NCI-H345 (cell line): ENCODE results near the gene SORCS2.

Source experiments
- DNase-seq: peaks from one replicate; lab custom pipeline; 2025; lab: John Stamatoyannopoulos, UW

The SORCS2 gene

DNA sequence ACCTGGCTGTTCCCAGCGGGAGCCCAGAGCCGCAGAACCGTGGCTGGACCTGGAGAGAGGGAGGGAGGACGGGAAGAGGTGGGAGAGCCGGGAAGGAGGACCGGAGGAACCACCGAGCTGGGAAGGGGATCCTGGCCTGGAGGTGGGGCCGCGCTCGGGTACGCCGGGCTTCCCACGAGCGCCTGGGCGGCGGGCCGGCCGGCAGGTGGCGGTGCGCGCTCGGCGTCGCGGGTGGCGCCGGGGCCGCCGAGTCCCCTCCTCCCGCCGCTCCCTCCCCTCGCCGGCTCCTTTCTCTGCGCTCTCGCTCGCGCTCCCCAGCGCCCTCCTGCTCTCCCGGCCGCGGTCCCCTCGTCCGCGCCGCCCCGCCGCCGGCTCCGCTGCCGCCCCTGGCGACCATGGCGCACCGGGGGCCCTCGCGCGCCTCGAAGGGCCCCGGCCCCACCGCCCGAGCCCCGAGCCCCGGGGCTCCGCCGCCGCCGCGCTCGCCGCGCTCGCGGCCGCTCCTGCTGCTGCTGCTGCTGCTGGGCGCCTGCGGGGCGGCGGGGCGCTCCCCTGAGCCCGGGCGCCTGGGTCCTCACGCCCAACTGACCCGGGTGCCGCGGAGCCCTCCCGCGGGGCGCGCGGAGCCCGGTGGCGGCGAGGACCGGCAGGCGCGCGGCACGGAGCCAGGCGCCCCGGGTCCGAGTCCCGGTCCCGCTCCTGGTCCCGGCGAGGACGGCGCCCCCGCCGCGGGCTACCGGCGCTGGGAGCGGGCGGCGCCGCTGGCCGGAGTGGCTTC lies at the start of gene SORCS2:
Gene SORCS2 (plus strand): TSS at position 287 of the 778 bp plus-strand sequence.
- DNase-seq, result peak; percentile 50

DNA sequence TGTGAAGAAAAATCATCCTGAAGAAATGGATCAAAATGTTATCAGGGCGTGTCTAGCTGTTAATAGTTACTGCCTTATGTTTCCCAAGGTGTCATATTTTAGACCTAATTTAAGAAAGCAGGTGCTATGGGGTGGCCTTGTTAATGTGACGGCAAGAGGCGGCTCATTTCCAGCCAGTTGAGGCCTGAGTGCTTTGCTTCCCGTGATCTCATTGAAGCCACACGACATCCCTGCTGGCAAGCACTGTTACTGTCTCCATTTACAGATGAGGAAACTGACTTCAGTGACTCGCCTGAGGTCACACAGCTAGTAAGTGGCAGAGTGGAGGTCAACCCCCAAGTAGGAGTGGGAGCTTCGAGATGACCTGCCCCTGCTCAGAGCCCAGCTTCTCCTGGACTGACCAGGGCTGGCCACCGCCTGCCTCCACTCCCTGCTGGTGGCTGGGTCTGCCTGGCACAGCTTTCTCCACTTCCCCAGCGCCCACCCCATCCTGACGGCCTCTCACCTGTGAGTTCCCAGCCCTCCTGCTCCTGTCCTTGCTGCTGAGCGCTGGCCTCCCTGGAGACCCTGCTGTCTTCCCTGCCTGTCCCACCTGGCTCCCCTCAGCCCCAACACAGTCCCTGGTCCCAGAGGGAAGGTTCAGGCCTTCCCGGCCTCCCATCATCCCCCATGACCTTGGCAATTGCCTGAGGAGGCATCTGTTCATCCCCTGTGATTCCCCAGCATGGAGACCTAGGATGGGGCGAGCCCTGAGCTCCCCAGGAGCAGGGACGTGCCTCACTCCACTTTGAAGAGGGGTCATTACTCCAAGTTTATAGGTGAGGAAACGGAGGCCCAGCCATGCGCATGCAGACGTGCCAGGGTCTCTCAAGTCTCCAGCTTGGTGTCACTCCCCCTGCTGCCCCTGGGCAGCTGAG lies 47.7 kb upstream of the SORCS2 start:
- DNase-seq, result no peak

DNA sequence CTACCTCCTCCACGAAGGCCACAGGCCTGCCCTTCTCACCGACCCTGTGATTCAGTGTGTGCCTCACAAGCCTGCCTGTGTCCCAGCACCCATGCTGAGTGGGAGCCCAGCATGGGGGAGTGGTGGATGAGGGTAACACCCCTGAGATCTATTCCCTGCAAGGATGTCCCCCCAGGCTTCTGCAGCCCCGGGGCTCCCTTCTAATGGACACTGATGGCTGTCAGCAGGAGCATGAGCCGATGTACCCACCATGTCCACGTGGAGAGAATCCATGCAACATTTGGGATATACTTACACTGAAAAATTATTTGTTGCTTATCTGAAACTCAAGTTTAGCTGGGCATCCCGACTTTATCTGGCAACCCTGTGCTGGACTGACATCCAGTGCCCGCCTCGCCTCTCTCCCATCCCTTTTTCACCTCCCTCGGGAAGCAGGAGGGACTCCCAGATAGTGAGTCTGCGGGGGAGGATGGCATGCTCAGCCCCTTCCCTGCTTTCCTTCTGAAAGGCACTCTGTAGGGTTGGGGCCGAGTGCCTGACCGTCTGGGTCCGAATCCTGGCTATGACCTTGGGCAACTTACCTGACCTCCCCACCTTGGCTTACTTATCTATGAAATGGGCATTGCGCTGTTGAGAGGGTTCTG lies 46.9 kb upstream of the SORCS2 start:
- no peak for DNase-seq

DNA sequence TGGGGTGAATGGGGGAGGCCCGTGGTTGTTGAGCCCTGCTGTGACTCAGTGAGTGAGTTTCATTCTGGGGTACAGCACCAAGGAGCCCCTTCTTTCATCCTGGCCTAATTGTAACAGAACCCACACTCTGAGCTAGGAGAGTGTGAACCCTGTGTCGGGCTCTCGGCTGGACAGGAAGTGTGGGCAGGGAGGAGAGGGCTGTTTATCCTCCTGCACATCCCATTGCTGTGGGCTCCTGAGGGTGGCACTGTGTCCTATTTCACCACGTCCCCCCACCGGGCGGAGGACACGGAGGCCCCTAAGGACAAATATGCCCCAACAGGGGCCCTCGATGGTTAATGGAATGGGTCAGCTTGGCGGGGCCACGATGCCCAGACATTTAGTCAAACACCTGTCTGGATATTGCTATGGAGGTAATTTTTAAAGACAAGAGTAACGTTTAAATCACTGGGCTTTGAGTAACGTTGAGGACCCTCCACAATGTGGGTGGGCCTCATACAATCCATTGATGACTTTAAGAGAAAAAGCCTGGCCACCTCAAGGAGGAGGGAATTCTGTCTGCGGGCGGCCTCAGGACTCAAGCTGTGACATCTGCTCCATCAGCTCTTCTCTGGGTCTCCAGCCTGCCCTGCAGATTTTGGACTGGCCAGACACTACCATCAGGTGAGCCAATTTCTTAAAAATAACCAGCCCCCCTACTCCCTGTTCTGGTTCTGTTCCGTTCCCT lies 46.1 kb upstream of the SORCS2 start:
- no peak for DNase-seq

DNA sequence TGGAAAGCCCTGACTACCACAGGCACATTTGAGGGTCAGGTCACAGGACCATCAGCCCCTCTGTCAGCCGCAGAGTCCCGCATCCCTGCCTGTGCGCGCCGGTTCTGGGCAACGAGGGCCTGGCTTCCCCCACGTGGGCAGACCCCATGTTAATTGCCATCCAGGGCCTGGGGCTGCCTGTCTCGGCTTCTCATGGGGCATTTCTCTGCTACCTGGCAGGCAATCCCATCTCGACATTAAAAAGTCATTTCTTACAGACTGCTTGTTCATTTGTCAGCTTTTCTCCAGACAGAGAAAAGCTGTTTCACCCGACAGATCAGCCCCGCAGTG lies 45.6 kb upstream of the SORCS2 start:
- no peak for DNase-seq

DNA sequence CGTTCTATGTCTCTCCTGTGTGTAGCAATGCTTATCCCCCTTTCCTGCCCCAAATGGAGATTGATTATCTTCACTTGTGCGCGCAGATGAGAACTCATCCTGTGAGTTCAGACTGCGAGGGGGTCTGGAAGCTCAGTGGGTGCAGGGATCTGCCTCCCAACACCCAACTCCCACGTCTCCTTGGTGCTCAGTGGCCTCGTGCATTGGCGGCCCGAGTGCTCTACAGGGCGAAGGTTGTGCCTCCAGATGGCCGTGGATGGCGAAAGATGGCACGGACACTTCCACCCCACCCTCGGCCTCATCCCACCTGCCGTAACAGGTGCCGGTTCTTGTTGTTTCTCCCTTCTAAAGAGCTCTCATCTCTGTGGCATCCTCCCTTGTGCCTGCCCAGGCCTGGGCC lies 45.1 kb upstream of the SORCS2 start:
- no peak for DNase-seq

DNA sequence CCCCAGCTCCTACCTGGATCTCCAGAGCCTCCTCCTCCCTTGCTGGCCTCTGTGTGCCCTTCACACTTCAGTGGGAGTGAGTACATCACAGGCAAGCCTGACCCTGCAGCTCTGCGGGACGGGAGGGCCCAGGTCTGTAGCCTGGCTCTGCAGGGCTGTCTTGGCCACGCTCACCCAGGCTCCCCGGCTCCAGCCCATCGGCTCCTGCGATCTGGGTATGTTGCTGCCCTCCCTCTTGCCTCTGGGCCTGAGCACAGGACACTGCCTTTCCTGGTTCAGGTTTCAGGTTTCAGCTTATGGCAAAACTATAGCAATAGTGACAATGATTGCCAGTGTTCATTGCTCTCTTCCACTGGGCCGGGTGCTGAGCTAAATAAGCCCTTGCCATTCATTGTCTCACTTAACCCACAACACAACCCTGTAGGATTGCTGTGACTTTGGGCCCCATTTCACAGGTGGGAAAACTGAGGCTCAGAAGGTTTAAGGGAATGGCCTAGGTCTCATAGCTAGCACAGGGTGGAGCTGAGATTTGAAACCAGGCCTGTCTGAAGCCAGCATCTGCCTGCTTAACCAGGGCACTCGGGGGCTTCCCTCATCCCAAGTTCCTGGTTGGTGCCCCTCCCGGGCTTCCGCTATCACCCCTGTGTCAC lies 44.6 kb upstream of the SORCS2 start:
- DNase-seq, result no peak

DNA sequence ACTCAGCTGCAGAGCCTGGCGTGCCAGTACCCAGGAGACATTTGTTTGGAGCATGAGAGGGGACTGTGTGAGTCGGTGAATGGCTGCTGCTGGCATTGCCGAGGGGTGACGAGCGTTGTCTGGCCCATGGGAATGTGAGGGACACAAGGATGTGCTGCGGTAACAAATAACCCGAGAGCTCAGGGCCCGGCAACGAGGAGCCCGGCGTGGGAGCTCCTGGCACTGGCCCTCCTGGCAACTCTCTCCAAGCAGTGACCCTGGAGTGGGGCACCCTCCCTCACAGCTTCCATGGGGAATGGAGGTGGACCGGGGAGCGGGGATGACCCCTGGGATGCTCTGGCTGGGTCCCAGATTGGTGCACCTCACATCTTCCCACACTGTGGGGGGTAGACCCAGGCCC lies 44.0 kb upstream of the SORCS2 start:
- DNase-seq, result no peak

DNA sequence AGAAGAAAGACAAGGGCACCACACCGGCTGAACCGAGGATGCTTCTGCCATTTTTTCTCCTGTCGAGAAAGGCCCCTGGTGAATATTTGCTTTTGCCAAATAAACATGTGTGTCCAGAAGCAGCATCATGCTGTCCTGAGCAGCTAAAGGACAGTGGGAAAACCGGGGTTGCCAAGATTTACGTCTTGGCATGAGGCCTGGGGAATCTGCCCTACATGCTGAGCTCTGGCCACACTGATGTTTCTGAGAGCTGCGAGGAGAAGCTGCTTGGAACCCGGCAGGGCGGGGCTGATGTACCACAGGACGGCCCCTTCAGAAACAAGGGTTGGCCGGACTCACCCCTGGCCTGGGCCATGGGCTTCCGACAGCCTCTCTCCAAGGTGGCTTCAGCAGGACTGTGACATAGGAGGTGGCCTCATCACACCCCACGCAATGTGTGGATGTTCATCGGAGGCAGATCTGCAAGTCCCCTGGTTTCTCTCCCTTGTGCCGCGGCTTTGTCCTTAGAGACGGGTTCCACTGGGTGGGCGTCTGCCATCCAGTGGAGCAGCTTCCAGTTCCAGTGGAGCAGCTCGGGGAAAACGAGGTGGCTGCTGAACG lies 42.2 kb upstream of the SORCS2 start:
- no peak for DNase-seq

DNA sequence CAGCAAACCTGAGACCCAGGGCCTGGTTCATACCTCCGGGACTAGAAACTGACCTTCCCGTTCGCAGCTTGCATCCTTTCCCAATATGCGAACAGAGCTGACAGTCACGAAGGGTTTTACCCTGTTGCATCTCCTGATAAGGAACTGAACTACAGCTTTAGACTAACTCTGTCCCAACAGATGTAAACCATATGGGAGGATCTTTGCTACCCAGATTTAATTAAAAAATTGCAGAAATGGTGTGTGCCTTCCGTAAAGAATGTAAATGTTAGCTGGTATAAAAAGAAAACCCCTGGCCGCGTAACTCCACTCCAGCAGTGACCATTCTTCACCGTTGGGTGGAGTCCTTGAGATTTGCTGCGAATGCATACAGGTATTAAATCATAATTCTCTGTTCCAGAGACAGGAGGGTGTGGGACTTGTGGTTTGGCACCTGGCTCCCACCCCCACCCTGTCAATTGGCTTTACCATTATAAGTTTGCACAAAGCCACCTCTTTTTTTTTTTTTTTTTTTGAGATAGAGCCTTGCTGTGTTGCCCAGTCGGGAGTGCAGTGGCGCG lies 40.6 kb upstream of the SORCS2 start:
- no peak for DNase-seq

DNA sequence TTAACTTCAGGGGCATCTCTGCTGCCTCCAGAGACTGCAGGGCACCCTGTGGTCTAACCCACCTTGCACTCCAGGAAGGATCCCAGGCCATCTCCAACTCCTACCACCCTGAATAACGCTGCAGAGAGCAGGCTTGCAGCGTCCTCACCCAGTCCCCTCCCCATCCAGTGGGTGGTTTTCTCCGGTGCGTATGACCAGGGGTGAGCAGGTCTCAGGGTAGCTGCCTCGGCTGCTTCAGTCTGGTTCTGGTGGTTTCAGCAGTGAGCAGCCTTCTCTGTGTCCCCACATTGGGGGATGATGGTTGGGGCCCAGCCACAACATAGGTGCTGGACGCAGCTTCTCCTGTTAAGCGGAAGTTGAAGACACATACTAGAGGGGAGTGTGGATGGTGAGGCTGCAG lies 38.6 kb upstream of the SORCS2 start:
- no peak for DNase-seq

DNA sequence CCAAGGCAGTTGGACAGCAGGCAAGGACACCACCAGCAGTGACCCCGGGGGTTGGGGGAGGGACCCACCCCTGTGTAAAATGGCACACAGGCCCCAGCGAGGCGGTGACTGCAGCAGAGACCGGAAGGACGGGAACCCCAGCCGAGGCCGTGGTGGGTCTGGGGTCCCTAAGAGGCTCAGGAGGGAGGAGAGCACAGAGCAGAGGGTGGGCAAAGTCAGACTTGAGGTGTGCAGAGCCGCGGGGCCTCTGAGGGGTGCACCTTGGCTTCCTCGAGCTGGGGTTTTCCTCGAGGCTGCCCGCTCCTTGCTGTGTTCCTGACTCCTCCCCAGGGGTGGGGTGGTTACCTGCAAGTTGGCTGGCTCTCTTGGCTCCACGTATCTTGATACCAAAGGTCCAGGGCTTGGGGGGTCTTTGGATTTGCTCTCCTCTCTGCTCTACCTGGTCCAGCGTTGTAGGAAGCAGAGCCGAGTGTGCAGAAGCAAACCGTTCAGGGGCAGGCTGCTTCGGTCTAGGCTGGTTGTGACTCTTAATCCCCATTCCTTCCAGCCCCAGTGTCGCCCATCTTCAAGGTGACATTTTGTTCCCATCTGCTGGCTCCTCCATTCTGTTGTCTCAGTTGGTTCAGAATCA lies 37.9 kb upstream of the SORCS2 start:
- DNase-seq, result no peak

DNA sequence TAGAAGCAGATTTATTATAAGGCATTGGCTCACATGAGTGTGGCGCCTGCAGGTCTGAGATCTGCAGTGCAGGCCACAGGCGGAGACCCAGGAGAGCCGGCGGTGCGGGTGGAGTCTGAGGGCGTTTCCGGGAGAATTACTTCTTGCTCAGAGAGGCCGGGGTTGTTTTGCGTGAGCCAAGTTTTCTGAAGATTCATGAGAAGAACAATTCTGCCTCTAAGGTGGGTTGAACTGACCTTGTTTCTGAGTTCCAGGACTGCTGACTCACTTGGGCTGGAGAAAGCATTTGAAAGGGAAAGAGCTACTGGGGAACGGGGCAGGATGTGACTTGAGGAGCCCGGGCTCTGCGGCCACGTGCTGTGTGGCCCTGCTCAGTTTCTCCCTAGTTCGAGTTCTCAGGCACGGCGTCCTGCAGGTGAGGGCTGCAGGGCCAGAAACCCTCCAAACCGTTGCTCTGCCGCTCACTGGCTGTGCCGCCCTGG lies 36.7 kb upstream of the SORCS2 start:
- DNase-seq, result no peak

DNA sequence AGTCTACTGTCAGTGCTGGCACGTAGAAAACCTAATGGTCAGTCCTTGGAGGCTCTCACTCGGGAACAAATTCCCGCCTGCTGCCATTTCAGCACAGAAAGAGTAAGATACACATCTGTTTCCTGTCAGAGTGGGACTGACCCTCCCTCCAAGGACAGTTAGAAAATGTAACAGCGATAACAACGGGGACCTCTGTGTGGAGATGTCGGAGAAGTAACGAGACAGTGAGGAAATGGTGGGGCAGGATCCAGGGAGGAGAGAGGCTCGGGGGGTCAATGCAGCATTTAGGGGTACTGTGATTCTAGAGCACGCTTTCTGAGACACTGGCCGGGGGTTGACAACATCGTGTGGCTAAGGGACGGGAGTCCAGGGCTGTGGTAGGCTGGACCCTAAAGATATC lies 36.0 kb upstream of the SORCS2 start:
- no peak for DNase-seq

DNA sequence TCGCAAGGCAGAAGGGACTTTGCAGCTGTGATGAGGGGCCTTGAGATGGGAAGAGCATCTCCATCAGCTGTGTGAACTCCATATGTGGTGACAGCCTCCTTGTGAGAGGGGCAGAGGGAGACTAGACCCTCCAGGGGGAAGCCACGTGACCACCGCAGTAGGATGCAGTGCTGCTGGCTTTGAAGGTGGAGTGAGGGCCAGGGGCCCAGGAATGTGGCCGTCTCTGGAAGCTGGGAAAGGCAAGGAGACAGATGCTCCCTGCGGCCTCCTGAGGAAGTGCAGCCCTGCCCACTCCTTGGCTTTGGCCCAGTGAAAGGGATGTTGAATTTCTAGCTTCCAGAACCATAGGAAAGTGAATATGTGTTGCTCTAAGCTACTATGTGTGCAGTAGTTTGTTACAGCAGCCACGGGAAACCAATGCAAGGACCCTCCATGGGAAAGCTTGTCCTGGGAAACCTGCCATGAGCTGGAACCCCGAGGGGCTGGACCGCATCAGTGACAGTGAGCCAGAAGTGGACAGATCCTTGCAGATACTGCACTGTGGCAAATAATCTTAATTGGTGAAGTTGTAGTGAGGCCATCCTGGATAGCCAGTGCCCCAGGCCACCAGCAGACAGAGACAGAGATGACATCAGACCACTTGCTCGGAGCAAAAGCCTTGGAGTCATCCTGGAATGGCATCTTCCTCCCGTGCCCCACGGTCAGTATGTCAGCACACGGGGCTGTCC lies 35.4 kb upstream of the SORCS2 start:
- no peak for DNase-seq

DNA sequence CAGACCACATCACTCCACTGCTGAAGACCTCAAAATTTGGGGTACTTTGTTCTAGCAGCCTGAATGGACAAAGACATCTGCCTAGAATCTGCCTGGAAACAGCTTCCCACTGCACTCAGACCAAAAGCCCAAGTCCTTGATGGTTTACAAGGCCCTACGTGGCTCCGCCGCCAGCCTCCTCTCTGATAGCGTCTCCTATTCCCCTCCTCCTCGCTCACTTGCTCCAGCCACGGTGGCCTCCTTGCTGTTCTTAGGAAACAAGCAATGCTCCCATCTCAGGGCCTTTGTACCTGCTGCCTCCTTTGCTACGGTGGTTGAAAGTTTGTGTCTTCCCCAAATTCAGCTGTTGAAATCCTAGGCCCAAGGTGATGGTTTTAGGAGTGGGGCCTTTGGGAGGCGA lies 34.7 kb upstream of the SORCS2 start:
- DNase-seq, result no peak

DNA sequence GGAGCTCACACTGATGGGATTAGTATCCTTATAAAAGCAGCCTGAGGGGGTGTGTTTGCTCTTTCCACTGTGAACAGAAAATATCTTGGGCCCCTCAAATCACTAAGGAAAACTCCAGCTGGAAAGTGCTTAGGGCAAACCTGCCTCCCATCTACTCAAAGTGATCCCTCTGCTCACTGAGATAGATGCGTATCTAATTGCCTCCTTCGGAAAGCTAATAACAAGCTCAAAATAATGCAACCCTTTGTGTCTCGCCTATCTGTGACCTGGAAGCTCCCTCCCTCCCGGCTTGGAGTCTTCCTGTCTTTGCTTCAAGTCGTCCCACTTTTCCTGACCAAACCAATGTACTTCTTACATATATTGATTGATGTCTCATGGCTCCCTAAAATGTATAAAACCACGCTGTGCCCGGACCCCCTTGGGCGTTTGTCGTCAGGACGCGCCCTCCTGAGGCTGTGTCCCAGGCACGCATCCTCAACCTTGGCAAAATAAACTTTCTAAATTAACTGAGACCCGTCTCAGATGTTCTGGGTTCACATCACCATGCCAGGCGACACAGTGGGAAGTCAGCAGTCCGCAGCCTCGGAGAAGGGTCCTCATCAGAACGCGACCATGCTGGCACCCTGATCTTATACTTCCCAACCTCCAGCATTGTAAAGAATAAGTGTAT lies 34.1 kb upstream of the SORCS2 start:
- no peak for DNase-seq

DNA sequence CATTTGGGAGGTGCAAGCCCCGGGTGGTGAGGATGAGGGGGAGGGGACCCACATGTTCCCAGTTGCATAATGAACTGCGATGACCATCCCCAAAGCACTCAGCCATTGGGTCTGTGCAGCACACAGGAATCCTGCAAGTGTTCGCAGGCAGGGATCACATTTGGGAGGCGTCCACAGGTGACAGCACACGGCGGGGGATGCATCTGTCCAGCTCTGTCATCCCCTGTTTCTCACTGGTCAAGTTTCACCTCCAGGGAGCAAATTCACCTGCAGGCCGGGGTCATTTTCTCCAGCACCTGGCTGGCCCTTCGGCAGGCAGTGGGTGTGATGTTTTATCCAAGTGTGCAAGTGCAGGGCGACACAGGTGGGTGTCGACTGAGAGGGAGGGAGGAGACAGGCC lies 33.3 kb upstream of the SORCS2 start:
- DNase-seq, result no peak

DNA sequence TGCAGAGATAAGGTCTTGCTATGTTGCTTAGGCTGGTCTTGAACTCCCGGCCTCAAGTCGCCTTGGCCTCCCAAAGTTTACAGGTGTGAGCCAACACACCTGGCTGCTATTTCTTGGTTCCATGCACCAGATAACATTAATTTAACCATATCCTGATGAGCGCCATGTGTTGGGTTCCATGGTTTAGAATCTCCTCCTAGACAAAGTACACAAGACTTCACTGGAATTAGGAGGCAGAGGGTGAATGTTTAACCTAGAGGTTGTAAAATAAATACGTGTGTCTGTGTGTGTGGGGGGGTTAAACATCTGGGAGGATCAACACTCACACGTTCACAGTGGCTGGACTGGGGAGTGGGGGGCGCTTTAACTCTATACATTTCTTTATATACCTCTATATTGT lies 32.4 kb upstream of the SORCS2 start:
- DNase-seq, result no peak
